DOHH2 (cell line): ENCODE data around the gene NT5DC3.

Experiments used
- H3F3A ChIP-seq: fragments of 200-600 bp; sonication (generic), shearing (Covaris generic); 2 replicates; pipeline ENCODE4 v1.6.0; 2016; ENCODE audit warnings: antibody characterized with exemption, mild to moderate bottlenecking; ENCODE audit not compliant: control insufficient read depth, insufficient read depth
- H3K27ac ChIP-seq: fragments of 200-600 bp; sonication (generic); 2 replicates; pipeline ENCODE4 v1.5.1; 2014; ENCODE audit warnings: low read depth, mild to moderate bottlenecking, low read length, moderate library complexity
- H3K27me3 ChIP-seq: fragments of 200-600 bp; sonication (generic); 2 replicates; pipeline ENCODE4 v1.6.1; 2014; ENCODE audit warnings: mild to moderate bottlenecking, low read length, mixed read lengths; ENCODE audit not compliant: control insufficient read depth
- H3K36me3 ChIP-seq: fragments of 200-600 bp; sonication (generic); 2 replicates; pipeline ENCODE4 v1.6.1; 2014; ENCODE audit warnings: mild to moderate bottlenecking, low read length, moderate library complexity, mixed read lengths; ENCODE audit not compliant: control insufficient read depth
- H3K4me1 ChIP-seq: fragments of 200-600 bp; sonication (generic); 2 replicates; pipeline ENCODE4 v1.6.1; 2014; ENCODE audit warnings: mild to moderate bottlenecking, low read length, mixed read lengths; ENCODE audit not compliant: control insufficient read depth
- H3K4me2 ChIP-seq: fragments of 200-600 bp; sonication (generic); 2 replicates; pipeline ENCODE4 v1.6.0; 2014; ENCODE audit warnings: mild to moderate bottlenecking, low read length, moderate library complexity
- H3K4me3 ChIP-seq: fragments of 200-600 bp; sonication (generic); 2 replicates; pipeline ENCODE4 v1.5.1; 2014; ENCODE audit warnings: mild to moderate bottlenecking, low read length, mixed read lengths
- H3K79me2 ChIP-seq: fragments of 200-600 bp; sonication (generic); 2 replicates; pipeline ENCODE4 v1.6.1; 2014; ENCODE audit warnings: mild to moderate bottlenecking, low read length, mixed read lengths; ENCODE audit not compliant: control insufficient read depth
- H3K9me2 ChIP-seq: fragments of 200-600 bp; sonication (generic); replicated peaks from 2 replicates; pipeline ENCODE4 v1.6.1; 2014; ENCODE audit warnings: mild to moderate bottlenecking, low read length, mixed read lengths; ENCODE audit not compliant: control insufficient read depth
- H3K9me3 ChIP-seq: fragments of 200-600 bp; sonication (generic); 2 replicates; pipeline ENCODE4 v1.6.1; 2014; ENCODE audit warnings: antibody characterized with exemption, low read length, mixed read lengths; ENCODE audit not compliant: control insufficient read depth, insufficient read depth
- H4K20me1 ChIP-seq: fragments of 200-600 bp; sonication (generic); 2 replicates; pipeline ENCODE4 v1.6.0; 2014; ENCODE audit warnings: low read depth, mild to moderate bottlenecking, antibody characterized with exemption, low read length, moderate library complexity; ENCODE audit not compliant: control insufficient read depth, insufficient read depth
- EZH2phosphoT487 ChIP-seq: fragments of 200-600 bp; sonication (generic); IDR thresholded peaks from 2 replicates; pipeline ENCODE4 v1.6.1; 2017; ENCODE audit warnings: borderline replicate concordance, mild to moderate bottlenecking, antibody characterized with exemption, low read length, moderate library complexity, mixed read lengths
- TF ChIP-seq, protein P1 (sequence below): fragments of 200-600 bp; sonication (generic); IDR thresholded peaks from one replicate; pipeline ENCODE4 v1.5.1; 2014; ENCODE audit warnings: antibody characterized with exemption, mild to moderate bottlenecking, low read depth, low read length; ENCODE audit not compliant: poor library complexity, severe bottlenecking

Gene NT5DC3

DNA sequence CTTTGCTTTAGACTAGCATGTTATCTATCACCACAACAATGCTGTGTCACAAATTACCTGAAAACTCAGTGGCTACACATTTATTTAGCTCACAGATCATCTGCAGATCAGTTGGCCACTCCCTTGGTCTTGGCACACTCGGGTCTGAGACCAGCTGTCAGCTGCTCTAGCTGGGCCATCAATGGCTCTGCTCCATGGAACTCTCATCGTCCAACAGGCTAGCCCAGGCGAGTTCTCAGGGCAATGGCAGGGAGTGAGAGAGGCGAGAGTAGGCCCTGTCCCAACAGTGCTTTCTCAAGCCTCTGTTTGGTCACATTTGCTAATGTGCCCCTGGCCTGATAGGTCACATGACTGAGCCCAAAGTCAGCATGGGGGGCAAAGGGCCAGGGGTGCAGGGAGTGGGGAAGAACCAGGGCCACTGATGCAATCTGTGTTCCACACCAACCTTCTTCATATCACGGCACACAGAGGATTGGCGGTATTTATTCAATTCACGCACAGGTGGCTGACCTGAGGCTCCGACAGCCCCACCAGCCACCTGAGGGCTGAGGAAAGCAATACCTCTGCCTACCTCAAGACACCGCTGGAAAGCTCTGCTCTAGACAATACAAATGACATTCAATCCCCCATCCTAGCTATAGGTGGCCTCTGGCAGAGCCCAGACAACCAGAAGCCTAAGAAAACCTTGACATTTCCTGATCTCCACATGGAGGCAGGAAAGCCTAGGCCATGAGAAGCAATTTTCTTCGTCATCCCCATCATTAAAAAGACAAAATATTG lies 82.5 kb downstream of the NT5DC3 start:
- no peak for TF ChIP-seq EZH2phosphoT487
- TF ChIP-seq, protein P1, sequence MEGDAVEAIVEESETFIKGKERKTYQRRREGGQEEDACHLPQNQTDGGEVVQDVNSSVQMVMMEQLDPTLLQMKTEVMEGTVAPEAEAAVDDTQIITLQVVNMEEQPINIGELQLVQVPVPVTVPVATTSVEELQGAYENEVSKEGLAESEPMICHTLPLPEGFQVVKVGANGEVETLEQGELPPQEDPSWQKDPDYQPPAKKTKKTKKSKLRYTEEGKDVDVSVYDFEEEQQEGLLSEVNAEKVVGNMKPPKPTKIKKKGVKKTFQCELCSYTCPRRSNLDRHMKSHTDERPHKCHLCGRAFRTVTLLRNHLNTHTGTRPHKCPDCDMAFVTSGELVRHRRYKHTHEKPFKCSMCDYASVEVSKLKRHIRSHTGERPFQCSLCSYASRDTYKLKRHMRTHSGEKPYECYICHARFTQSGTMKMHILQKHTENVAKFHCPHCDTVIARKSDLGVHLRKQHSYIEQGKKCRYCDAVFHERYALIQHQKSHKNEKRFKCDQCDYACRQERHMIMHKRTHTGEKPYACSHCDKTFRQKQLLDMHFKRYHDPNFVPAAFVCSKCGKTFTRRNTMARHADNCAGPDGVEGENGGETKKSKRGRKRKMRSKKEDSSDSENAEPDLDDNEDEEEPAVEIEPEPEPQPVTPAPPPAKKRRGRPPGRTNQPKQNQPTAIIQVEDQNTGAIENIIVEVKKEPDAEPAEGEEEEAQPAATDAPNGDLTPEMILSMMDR, result no peak
- no peak overlapping the region for H3K27ac ChIP-seq
- H3K36me3 ChIP-seq, result no peaks in the 10 kb centered on the region
- H3K9me3 ChIP-seq, result no peaks in the 10 kb centered on the region
- no peaks in the 10 kb centered on the region for H3F3A ChIP-seq
- no peak overlapping the region for H3K4me2 ChIP-seq
- H3K4me3 ChIP-seq, result no peak overlapping the region
- no peaks in the 10 kb centered on the region for H3K9me2 ChIP-seq
- no peaks in the 10 kb centered on the region for H3K4me1 ChIP-seq
- H3K79me2 ChIP-seq, result no peaks in the 10 kb centered on the region
- no peaks in the 10 kb centered on the region for H4K20me1 ChIP-seq
- H3K27me3 ChIP-seq, result no peaks in the 10 kb centered on the region

DNA sequence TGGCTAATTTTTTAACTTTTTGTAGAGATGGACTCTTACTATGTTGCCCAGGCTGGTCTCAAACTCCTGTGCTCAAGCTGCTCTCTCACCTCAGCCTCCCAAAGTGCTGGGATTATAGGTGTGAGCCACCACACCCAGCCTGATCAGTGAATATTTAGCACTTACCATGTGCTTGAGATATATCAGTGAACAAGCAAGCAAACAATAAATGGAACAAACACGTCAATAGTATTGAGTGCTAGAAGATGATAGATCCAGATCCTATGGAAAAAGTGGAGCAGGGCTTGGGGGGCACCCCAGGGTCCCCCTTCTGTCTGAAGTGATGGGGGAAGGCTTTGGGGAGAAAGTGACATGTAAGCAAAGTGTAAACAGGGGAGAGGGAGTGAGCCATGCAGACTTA lies 83.8 kb downstream of the NT5DC3 start:
- H3K4me1 ChIP-seq, result no peaks in the 10 kb centered on the region
- TF ChIP-seq EZH2phosphoT487, result no peak
- TF ChIP-seq, protein P1, result no peak
- 0 out of 2 replicates have a peak, but pooled peaks cover 3% of the 10 kb centered on the region for H3K27me3 ChIP-seq
- no peaks in the 10 kb centered on the region for H3K36me3 ChIP-seq
- no peak overlapping the region for H3K27ac ChIP-seq
- no peaks in the 10 kb centered on the region for H3F3A ChIP-seq
- H3K79me2 ChIP-seq, result no peaks in the 10 kb centered on the region
- H3K9me3 ChIP-seq, result no peaks in the 10 kb centered on the region
- no peaks in the 10 kb centered on the region for H3K9me2 ChIP-seq
- no peak overlapping the region for H3K4me3 ChIP-seq
- H3K4me2 ChIP-seq, result no peak overlapping the region
- no peaks in the 10 kb centered on the region for H4K20me1 ChIP-seq

DNA sequence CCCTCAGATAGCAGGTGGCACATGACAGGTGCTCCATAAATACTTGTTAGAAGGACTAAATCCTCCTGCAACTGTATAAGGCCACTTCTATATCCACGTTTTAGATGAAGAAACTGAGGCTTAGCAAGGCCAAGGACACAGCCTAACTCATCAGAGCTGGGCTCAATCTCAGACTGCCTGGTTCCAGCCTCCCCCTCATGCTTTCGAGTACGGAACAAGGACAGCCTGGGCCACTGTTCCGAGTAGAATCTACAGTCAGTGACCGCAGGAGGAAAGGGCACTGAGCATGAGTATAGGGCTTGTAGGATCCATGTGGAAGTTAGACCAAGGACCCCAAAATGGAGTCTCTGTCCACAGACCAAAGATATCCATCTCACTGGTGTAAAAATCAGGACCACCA lies 84.6 kb downstream of the NT5DC3 start:
- H3K27me3 ChIP-seq, result 0 out of 2 replicates have a peak, but pooled peaks cover 3% of the 10 kb centered on the region
- no peaks in the 10 kb centered on the region for H3K79me2 ChIP-seq
- H4K20me1 ChIP-seq, result no peaks in the 10 kb centered on the region
- H3K4me1 ChIP-seq, result no peaks in the 10 kb centered on the region
- no peaks in the 10 kb centered on the region for H3K36me3 ChIP-seq
- TF ChIP-seq, protein P1, result no peak
- TF ChIP-seq EZH2phosphoT487, result no peak
- H3K9me2 ChIP-seq, result no peaks in the 10 kb centered on the region
- no peaks in the 10 kb centered on the region for H3F3A ChIP-seq
- H3K9me3 ChIP-seq, result no peaks in the 10 kb centered on the region
- no peak overlapping the region for H3K4me3 ChIP-seq
- no peak overlapping the region for H3K4me2 ChIP-seq
- H3K27ac ChIP-seq, result no peak overlapping the region
